GM19193 (cell line): ENCODE data around the gene MS4A4E.

Source experiments
- POLR2A ChIP-seq: IDR thresholded peaks from 4 replicates; pipeline ENCODE4 v1.6.1; 2011; ENCODE audit not compliant: insufficient read depth, insufficient read length; ENCODE audit errors: extremely low read depth

The MS4A4E gene

GRCh38 chr11:60159868-60160267 is 83.1 kb downstream of the MS4A4E start:
- no peak for TF ChIP-seq POLR2A

GRCh38 chr11:60159284-60159683 is 83.7 kb downstream of the MS4A4E start:
- TF ChIP-seq POLR2A = no peak

GRCh38 chr11:60158636-60159035 is 84.3 kb downstream of the MS4A4E start:
- TF ChIP-seq POLR2A = no peak

GRCh38 chr11:60155931-60156330 is 87.0 kb downstream of the MS4A4E start:
- no peak for TF ChIP-seq POLR2A

- TF ChIP-seq POLR2A = no peak
Observed at GRCh38 chr11:60150279-60150678, 92.7 kb downstream of the MS4A4E start.
